Suprapubic skin (tissue), 4 donors: ENCODE data around the gene ARFGAP3. TPM values are rescaled to one million over a fixed set of nuclear protein-coding genes. Genes with fewer than 3 reads are reported as not detected.

ENCODE experiments used
- DNase-seq, 2 donors: peaks; one replicate each; pipeline ENCODE4 v3.0.0-alpha.2; 2019; ENCODE audit warnings: low spot score in 2 of 2
- H3K27ac ChIP-seq: fragments of 200-600 bp; sonication (generic); one replicate; pipeline ENCODE4 v1.5.1; 2019
- H3K27me3 ChIP-seq: fragments of 200-600 bp; sonication (generic); one replicate; pipeline ENCODE4 v1.5.1; 2019
- H3K36me3 ChIP-seq: fragments of 200-600 bp; sonication (generic); one replicate; pipeline ENCODE4 v1.5.1; 2019
- H3K4me1 ChIP-seq: fragments of 200-600 bp; sonication (generic); one replicate; pipeline ENCODE4 v1.5.1; 2019
- H3K4me3 ChIP-seq: fragments of 200-600 bp; sonication (generic); one replicate; pipeline ENCODE4 v1.5.1; 2019; ENCODE audit warnings: mild to moderate bottlenecking
- H3K9me3 ChIP-seq: fragments of 200-600 bp; sonication (generic); one replicate; pipeline ENCODE4 v1.5.1; 2019
- EP300 ChIP-seq: sonication (generic); formaldehyde crosslinking; IDR thresholded peaks from one replicate; pipeline ENCODE4 v1.6.1; 2017; ENCODE audit warnings: antibody characterized with exemption
- POLR2A ChIP-seq, 2 donors: fragments of 450-650 bp; IDR thresholded peaks; one replicate each; pipeline ENCODE4 v1.6.1; 2017; ENCODE audit warnings: antibody characterized with exemption in 2 of 2, mild to moderate bottlenecking in 2 of 2, moderate library complexity in 2 of 2
- POLR2AphosphoS5 ChIP-seq, 3 donors: sonication (generic); formaldehyde crosslinking; IDR thresholded peaks; one replicate each; pipeline ENCODE4 v1.6.1; 2017; ENCODE audit warnings: antibody characterized with exemption in 3 of 3
- whole genome bisulfite sequencing: methylation state at CpG from one replicate; pipeline ENCODE4 v1.1.5; 2018; 5-methylcytosine and 5-hydroxymethylcytosine counted together
- total RNA-seq, 4 donors: library from RNA; depleted of rRNA; stranded (reverse); fragments of >200 nt; gene quantifications; one replicate each; pipeline ENCODE4 v1.1.0, GENCODE V29; 2016
- TF ChIP-seq, protein P1 (sequence below), 2 donors: fragments of 200-600 bp in 1 of 2; fragments of 450-650 bp in 1 of 2; sonication (generic) in 1 of 2; IDR thresholded peaks; one replicate each; pipeline ENCODE4 v1.5.1; 2016 to 2019; ENCODE audit warnings: antibody characterized with exemption in 2 of 2, mild to moderate bottlenecking in 1 of 2, moderate library complexity in 1 of 2

The ARFGAP3 gene, protein sequence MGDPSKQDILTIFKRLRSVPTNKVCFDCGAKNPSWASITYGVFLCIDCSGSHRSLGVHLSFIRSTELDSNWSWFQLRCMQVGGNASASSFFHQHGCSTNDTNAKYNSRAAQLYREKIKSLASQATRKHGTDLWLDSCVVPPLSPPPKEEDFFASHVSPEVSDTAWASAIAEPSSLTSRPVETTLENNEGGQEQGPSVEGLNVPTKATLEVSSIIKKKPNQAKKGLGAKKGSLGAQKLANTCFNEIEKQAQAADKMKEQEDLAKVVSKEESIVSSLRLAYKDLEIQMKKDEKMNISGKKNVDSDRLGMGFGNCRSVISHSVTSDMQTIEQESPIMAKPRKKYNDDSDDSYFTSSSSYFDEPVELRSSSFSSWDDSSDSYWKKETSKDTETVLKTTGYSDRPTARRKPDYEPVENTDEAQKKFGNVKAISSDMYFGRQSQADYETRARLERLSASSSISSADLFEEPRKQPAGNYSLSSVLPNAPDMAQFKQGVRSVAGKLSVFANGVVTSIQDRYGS
- total RNA-seq, result 10 to 100 TPM; 26.7 to 33.3 (median 31.8) TPM

DNA sequence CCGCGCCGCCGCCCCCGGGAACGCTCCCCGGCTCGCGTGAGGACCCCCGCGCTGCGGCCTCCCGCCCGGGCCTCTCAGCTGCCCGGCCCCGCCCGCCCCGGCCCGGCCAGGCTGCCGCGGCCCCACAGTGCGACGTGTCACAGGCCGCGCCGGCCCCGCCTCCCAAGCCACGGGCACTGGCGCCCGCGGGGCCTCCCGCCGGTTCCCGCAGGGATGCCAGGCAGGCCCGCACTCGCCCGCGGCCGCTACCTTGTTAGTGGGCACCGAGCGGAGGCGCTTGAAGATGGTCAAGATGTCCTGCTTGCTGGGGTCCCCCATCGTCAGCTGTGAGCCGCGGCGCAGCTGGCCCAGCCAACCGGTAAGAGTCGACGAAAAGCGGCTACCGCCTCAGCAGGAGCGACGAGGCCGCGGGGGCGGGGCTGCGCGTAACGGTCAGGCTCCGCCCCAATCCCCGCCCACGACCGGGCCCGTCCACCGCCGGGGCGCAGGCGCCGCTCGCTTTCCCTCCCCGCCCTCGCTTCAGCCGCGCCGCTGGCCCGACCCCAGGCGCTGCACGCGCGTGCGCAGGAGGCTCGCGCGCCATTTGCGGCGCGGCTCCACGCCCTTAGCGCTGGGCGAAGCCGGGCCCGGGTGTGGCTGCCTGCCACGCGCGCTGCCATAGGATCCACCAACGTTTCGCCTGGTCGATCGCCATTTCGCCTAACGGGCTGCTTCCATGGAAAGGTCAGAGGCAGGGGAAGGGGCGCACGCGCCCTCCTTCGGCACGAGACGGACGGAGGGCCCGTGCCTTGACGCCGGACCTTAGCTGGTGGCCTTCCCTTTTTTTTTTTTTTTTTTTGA is at the start of gene ARFGAP3:
Gene ARFGAP3 (minus strand): TSS at position 409 of the 840 bp plus-strand sequence. CDS start 91 bp downstream, at position 318.
- no peaks in the 10 kb centered on the region for H3K9me3 ChIP-seq
- TF ChIP-seq POLR2AphosphoS5 (IDR thresholded peaks at IDR 0.05), result peak; percentile 52 to 83 (median 58)
- TF ChIP-seq, protein P1, sequence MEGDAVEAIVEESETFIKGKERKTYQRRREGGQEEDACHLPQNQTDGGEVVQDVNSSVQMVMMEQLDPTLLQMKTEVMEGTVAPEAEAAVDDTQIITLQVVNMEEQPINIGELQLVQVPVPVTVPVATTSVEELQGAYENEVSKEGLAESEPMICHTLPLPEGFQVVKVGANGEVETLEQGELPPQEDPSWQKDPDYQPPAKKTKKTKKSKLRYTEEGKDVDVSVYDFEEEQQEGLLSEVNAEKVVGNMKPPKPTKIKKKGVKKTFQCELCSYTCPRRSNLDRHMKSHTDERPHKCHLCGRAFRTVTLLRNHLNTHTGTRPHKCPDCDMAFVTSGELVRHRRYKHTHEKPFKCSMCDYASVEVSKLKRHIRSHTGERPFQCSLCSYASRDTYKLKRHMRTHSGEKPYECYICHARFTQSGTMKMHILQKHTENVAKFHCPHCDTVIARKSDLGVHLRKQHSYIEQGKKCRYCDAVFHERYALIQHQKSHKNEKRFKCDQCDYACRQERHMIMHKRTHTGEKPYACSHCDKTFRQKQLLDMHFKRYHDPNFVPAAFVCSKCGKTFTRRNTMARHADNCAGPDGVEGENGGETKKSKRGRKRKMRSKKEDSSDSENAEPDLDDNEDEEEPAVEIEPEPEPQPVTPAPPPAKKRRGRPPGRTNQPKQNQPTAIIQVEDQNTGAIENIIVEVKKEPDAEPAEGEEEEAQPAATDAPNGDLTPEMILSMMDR (IDR thresholded peaks at IDR 0.05), result no peak
- peak; percentile 59 to 83 for TF ChIP-seq POLR2A (IDR thresholded peaks at IDR 0.05)
- TF ChIP-seq EP300, result no peak
- H3K27me3 ChIP-seq, result no peaks in the 10 kb centered on the region
- H3K4me3 ChIP-seq, result peak within 1 kb of the TSS; percentile 80
- no peaks in the 10 kb centered on the region for H3K36me3 ChIP-seq
- peak; percentile 93 to 97 for DNase-seq
- peaks cover 29% of the 10 kb centered on the region for H3K4me1 ChIP-seq
- peak within 1 kb of the TSS; percentile 96 for H3K27ac ChIP-seq
- 7% methylated on average over 40 of the region's 111 CpGs for WGBS

DNA sequence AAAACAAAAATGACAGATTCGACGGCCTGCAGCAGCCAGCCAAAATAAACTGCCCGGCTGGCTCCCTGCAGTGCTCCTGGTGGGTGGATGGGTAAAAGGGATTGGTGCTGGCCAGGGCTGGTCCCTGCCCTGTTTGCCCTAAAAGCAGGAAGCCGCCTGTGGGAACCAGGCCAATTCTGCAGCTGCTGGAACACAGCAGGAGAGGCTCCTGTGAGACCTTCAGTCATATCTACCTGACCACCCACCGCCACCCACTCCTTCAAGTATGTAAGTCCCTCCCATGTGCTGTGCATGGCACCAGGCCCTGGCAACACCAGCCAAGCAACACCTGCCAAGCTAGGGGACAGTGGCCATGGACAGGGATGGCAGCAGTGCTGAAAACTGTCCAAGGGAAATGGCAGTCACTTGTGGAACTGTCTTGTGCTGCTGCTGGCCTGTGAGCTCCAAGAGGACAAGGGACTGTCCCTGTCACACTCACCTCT is 48.7 kb upstream of the ARFGAP3 start:
- no peaks in the 10 kb centered on the region for H3K9me3 ChIP-seq
- no peak for DNase-seq
- no peaks in the 10 kb centered on the region for H3K27me3 ChIP-seq
- peaks cover 62% of the 10 kb centered on the region for H3K4me1 ChIP-seq
- peaks cover 9% of the 10 kb centered on the region for H3K36me3 ChIP-seq
- H3K4me3 ChIP-seq, result no peak overlapping the region
- no peak for TF ChIP-seq POLR2A (IDR thresholded peaks at IDR 0.05)
- TF ChIP-seq EP300, result no peak
- TF ChIP-seq, protein P1 (IDR thresholded peaks at IDR 0.05), result no peak
- TF ChIP-seq POLR2AphosphoS5 (IDR thresholded peaks at IDR 0.05), result no peak
- H3K27ac ChIP-seq, result peak overlapping the region; percentile 41
- 47% methylated on average over 5 of the region's 5 CpGs for WGBS

DNA sequence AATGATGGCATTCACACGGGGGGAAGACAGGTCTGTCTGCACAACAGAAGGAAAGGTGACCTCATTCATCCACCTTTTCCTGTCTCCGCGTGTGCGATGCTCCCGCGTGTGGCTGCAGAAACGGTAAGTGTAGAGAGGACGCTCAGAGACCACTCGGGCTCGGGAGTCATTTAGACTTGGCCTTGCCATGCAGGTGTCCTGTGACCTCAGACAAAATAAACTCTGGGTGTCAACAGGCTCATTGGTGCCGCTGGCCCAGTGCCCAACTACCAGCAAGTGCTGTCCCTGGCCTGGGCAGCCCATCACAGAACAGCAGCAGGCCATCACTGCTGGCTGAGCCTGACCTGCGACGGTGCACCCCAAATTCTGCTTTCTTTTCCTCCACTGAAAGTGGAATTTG is 48.1 kb upstream of the ARFGAP3 start:
- Histone ChIP-seq H3K4me1 (peaks cover 62% of the 10 kb centered on the region), H3K27ac (peak overlapping the region; percentile 41)
- no peak for DNase-seq

DNA sequence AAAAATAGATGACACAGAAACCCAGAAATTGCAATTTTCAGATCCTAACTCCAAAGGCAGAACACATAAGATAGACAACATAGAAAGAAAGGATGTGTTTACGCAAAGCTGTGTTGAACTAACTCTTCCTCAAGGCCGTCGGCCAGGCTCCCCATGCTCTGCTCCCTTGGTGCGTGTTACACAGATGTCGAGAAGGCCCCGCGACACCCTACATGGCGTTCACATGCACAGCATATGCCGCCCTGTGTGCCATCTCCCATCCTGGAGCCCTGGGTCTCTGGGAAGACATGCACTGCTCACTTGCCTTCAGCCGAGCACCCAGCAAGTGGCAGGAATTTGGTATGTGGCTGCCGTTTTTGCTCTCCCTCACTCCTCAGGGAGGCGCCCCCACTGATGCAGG is 47.0 kb upstream of the ARFGAP3 start:
- DNase-seq, result no peak
- H3K4me1 ChIP-seq, result peaks cover 53% of the 10 kb centered on the region
- no peak overlapping the region for H3K27ac ChIP-seq
- peaks cover 3% of the 10 kb centered on the region for H3K36me3 ChIP-seq
- H3K9me3 ChIP-seq, result no peaks in the 10 kb centered on the region
- no peak overlapping the region for H3K4me3 ChIP-seq
- WGBS, result 82% methylated on average over 9 of the region's 12 CpGs
- TF ChIP-seq POLR2A (IDR thresholded peaks at IDR 0.05) (no peak), POLR2AphosphoS5 (IDR thresholded peaks at IDR 0.05) (no peak), EP300 (no peak)
- H3K27me3 ChIP-seq, result no peaks in the 10 kb centered on the region

More for the DNA sequence above, 48.1 kb upstream of the ARFGAP3 start:
- Histone ChIP-seq H3K4me3 (no peak overlapping the region), H3K9me3 (no peaks in the 10 kb centered on the region), H3K27me3 (no peaks in the 10 kb centered on the region), H3K36me3 (peaks cover 6% of the 10 kb centered on the region)
- TF ChIP-seq POLR2A (IDR thresholded peaks at IDR 0.05) (no peak), EP300 (no peak), POLR2AphosphoS5 (IDR thresholded peaks at IDR 0.05) (no peak)
- TF ChIP-seq, protein P1 (IDR thresholded peaks at IDR 0.05), result no peak
- WGBS, result 75% methylated on average over 13 of the region's 13 CpGs

DNA sequence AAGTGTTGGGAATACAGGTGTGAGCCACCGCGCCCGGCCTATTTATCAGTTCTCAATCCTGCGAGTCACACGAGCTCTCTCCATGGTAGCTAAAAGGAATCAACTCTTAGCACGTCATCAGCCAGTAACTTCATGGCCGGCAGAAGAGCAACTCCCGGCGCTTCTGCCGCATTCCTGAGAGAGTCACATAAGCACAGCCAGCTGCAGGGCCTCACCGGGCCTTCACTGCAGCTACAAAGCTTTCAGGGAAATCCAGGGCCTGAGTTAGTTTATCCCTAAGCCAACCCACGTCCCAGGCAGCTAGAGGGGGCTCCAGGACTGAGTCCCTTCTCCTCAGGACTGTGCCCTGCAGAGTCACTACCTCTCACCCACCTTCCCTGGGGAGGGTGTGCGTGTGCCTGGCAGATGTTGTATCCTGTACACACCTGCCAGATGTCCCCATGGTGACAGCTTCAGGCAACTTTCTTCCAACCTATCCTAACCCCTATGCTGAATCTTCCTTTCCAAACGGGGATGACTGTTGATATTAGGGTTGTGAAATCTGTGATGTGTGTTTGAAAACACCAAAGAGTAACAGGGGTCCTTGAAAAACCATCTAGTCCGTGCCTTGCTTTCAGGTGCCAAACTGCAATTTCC is 45.9 kb upstream of the ARFGAP3 start:
- H3K27ac ChIP-seq, result no peak overlapping the region
- no peak overlapping the region for H3K4me3 ChIP-seq
- TF ChIP-seq, protein P1 (IDR thresholded peaks at IDR 0.05), result no peak
- no peak for TF ChIP-seq EP300
- TF ChIP-seq POLR2A (IDR thresholded peaks at IDR 0.05), result no peak
- TF ChIP-seq POLR2AphosphoS5 (IDR thresholded peaks at IDR 0.05), result no peak
- H3K36me3 ChIP-seq, result peaks cover 3% of the 10 kb centered on the region
- no peak for DNase-seq
- H3K9me3 ChIP-seq, result no peaks in the 10 kb centered on the region
- H3K4me1 ChIP-seq, result peaks cover 43% of the 10 kb centered on the region
- 90% methylated on average over 11 of the region's 15 CpGs for WGBS
- no peaks in the 10 kb centered on the region for H3K27me3 ChIP-seq
